Thoracic aorta (tissue), 2 donors: Measurements from ENCODE around the gene TNF. TPM values are rescaled to one million over a fixed set of nuclear protein-coding genes. Genes with fewer than 3 reads are reported as not detected.

Experiments
- ATAC-seq: fragments of 150-250 bp; one replicate; pipeline ENCODE4 v1.8.0; 2017; ENCODE audit warnings: low read depth; ENCODE audit not compliant: insufficient number of reproducible peaks, low FRiP score
- DNase-seq: peaks from one replicate; pipeline ENCODE4 v3.0.0-alpha.2; 2020; ENCODE audit warnings: low spot score
- H3K27ac ChIP-seq, 2 donors: fragments of 200-600 bp; sonication (generic); 1 replicate in 1 of 2; 2 replicates in 1 of 2; pipeline ENCODE4 v1.5.1; 2016; ENCODE audit warnings: mild to moderate bottlenecking in 2 of 2, moderate library complexity in 2 of 2
- H3K27me3 ChIP-seq: fragments of 200-600 bp; sonication (generic); replicated peaks from 2 replicates; pipeline ENCODE4 v1.6.0; 2016; ENCODE audit warnings: mild to moderate bottlenecking; ENCODE audit not compliant: insufficient read depth
- H3K36me3 ChIP-seq: fragments of 200-600 bp; sonication (generic); one replicate; pipeline ENCODE4 v1.5.1; 2016
- H3K4me1 ChIP-seq, 2 donors: fragments of 200-600 bp; sonication (generic); 1 replicate in 1 of 2; 2 replicates in 1 of 2; pipeline versions ENCODE4 v1.5.1 to v1.6.0; 2016; ENCODE audit warnings: low read depth in 2 of 2, mild to moderate bottlenecking in 1 of 2; ENCODE audit not compliant: control insufficient read depth in 1 of 2
- H3K4me3 ChIP-seq: fragments of 200-600 bp; sonication (generic); 2 replicates; pipeline ENCODE4 v1.5.1; 2016; ENCODE audit warnings: mild to moderate bottlenecking
- H3K9me3 ChIP-seq: fragments of 200-600 bp; sonication (generic); 2 replicates; pipeline ENCODE4 v1.5.1; 2016
- CTCF ChIP-seq: fragments of 200-600 bp; sonication (generic); IDR thresholded peaks from one replicate; pipeline ENCODE4 v1.5.1; 2019; ENCODE audit warnings: antibody characterized with exemption
- total RNA-seq, 2 donors: library from RNA; depleted of rRNA; stranded (reverse); fragments of >200 nt; gene quantifications; one replicate each; pipeline versions ENCODE4 v1.1.0 to v1.2.3, GENCODE V29; 2016

TNF gene
- total RNA-seq, 2 donors from 2014 or later, result 0.71 to 3.2 TPM

GRCh38 chr6:31617010-31617409, 41.6 kb downstream of the TNF start:
- no peak for TF ChIP-seq CTCF
- Histone ChIP-seq H3K36me3 (no peaks in the 10 kb centered on the region), H3K27me3 (no peaks in the 10 kb centered on the region), H3K4me3 (no peak overlapping the region), H3K9me3 (no peaks in the 10 kb centered on the region), H3K4me1 (peaks cover 5 to 10% of the 10 kb centered on the region in 2 donors), H3K27ac (no peak overlapping the region)
- DNase-seq, result no peak
- ATAC-seq, result no peak

DNA sequence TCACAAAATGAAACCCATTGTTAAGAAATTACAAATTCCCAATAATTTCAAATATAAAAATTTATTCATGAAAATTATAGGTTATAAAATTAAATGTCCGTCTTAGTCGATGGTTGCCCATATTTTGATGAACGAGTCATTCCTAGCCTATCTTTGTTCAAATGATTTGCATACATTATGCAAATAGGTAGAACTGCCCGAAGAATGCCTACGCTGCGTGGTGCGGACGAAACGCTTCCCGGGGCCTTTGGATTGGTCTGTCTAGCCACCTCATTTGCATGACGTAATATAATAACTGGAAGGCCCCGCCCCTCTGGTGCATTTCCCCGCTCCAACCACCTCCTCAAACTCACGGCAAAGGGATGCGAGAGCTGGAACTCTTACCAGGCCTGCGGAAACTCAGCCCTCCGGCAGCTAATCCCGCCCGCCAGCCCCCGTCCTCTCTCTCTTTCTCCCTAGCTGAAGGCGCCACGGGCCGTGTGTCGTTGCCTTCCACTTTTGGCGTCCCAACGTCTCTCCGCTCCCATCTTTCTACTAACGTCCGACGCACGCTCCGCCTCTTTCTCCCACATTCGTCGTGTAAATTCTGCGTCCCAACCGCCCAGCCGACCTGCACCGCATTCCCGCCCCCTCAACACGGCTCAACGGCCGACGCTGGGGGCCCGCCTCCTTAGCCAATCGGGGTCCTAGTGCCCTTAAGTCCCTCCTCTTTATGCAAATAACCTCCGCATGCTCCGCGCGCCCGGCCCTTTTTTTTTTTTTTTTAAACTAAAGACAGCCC, 44.6 kb downstream of the TNF start:
- peaks cover 6 to 20% of the 10 kb centered on the region in 2 donors for H3K4me1 ChIP-seq
- peaks cover 15% of the 10 kb centered on the region for H3K36me3 ChIP-seq
- no peaks in the 10 kb centered on the region for H3K27me3 ChIP-seq
- DNase-seq (peak; percentile 95), ATAC-seq (peak; percentile 92)
- peak overlapping the region; percentile 96 to 97 for H3K27ac ChIP-seq
- H3K4me3 ChIP-seq, result peak overlapping the region; percentile 96
- no peak for TF ChIP-seq CTCF
- H3K9me3 ChIP-seq, result no peaks in the 10 kb centered on the region

DNA sequence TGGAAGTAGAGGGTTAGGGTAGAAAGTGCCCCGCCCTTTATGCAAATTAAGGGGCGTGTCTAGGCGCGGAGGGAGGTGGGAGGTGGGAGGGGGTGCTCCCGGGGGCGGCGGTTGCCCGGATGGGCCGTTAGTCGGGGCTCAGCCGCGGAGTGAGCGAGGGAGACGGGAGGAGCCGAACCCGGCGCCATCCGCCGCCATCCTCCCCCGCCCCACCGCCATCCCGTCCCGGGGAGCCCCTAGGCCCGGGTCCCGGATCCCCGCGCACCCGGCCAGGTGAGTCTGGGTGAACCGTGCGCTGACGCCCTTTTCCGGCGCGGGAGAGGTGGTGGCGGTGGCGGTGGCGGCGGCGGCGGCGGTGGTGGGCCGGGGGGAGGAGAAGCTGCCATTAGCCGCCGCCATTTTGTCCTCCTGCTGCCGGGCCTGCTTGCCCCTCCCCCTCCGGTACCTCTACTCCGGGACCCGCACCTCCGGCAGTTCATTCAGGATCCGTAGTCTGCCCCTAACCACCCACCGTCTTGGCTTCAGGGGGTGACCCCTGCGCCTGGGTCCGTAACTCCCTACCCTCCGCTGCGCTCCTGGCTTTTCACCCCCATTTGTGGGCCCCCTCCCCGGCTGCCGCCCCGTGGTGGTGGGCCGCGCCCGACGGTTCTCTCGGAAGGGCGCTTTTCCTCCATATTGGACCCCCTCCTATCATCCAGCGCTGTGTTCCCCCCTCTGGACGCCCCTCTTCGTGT, 45.4 kb downstream of the TNF start, which contains the start of gene PRRC2A:
PRRC2A (plus strand) TSS at position 130 of the 734 bp plus-strand sequence. CDS start 2,075 bp downstream, outside the sequence.
- DNase-seq, result peak; percentile 40
- ATAC-seq, result peak; percentile 30
- peaks cover 6 to 20% of the 10 kb centered on the region in 2 donors for H3K4me1 ChIP-seq
- no peak for TF ChIP-seq CTCF
- no peaks in the 10 kb centered on the region for H3K27me3 ChIP-seq
- peak within 1 kb of the TSS; percentile 96 to 97 for H3K27ac ChIP-seq
- H3K4me3 ChIP-seq, result peak within 1 kb of the TSS; percentile 96
- no peaks in the 10 kb centered on the region for H3K9me3 ChIP-seq
- peaks cover 22% of the 10 kb centered on the region for H3K36me3 ChIP-seq

DNA sequence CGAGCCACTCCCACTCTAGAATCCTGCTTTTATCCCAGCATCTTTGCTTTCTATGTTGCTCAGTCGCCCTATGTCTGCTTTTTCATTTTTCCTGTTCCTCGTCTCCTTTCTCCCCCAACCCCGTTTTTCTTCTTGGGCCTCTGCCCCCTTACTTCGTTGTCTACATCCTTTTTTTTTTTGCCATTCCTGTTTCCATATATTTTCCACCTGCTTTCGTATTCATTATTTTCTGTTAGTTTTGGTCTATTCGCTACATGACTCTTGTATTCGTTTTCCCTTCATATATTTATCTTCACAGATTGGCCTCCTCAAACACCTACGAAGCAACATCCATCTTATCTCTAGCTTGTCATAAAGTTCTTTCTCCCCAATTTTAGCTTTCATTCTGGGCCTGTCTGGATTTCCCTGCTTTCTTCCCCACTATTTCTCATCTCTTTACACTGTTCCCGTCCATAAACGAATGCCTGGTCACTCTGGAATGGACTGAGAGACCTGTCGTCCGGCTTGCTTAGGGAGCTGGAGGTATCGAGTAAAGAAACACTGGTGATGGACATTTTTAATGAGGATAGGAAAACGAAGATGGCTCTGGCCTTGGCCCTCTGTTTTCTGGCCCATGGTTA, 46.1 kb downstream of the TNF start:
- Histone ChIP-seq H3K36me3 (peaks cover 29% of the 10 kb centered on the region), H3K4me1 (peaks cover 6 to 20% of the 10 kb centered on the region in 2 donors), H3K27ac (peak overlapping the region; percentile 96 to 97), H3K27me3 (no peaks in the 10 kb centered on the region), H3K9me3 (no peaks in the 10 kb centered on the region), H3K4me3 (peak overlapping the region; percentile 96)
- TF ChIP-seq CTCF, result no peak
- no peak for ATAC-seq
- no peak for DNase-seq

DNA sequence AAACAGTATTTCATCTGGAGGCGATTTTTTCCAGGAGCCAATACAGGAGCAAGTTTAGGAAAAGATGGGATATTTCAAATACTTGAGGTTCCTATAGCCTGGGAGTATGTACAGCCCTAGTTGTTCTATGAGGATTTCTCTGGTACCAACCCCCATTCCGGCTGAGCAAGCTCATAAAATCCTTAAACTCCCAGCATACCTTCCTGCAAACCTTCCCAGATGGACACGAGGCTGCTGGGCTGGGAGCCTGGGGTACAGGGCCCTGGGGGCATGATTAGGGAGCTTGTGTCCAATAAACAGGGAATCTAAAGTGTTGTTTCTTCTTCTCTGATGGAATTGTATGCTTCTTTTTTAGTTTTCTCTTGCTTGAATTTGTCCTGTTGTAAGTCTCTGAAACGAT, 46.6 kb downstream of the TNF start:
- no peak for TF ChIP-seq CTCF
- Histone ChIP-seq H3K4me3 (peak overlapping the region; percentile 96), H3K27ac (peak overlapping the region; percentile 96 to 97)

More for the DNA sequence above, 46.6 kb downstream of the TNF start:
- DNase-seq, result no peak
- H3K36me3 ChIP-seq, result peaks cover 35% of the 10 kb centered on the region
- no peak for ATAC-seq
- no peaks in the 10 kb centered on the region for H3K9me3 ChIP-seq
- no peaks in the 10 kb centered on the region for H3K27me3 ChIP-seq
- peaks cover 6 to 20% of the 10 kb centered on the region in 2 donors for H3K4me1 ChIP-seq
